Central memory CD4-positive, alpha-beta T cell (primary cell): ENCODE measurements around the gene KRTAP4-5.
"Not testable (repeated sequence)": the region's sequence is repeated elsewhere in the genome, so short reads cannot be mapped to it uniquely, and the experiment has no call there.

Source experiments
- DNase-seq: peaks from one replicate; pipeline ENCODE4 v3.0.0; 2022
- total RNA-seq, 3 experiments: gene quantifications; one replicate each; lab custom pipeline; 2026; lab: John Stamatoyannopoulos, UW

The KRTAP4-5 gene
- 0 reads per million in 3 experiments for total RNA-seq

GRCh38 chr17:41149652-41149985 lies at the start of gene KRTAP4-5:
Gene KRTAP4-5, minus strand, starts transcription at chr17:41149825. Its CDS starts 58 bp downstream, at chr17:41149767.
- no peak for DNase-seq

- no peak for DNase-seq
Measured at GRCh38 chr17:41196068-41196467, 46.4 kb upstream of the KRTAP4-5 start.

- DNase-seq: no peak
Measured at GRCh38 chr17:41190328-41190727, 40.7 kb upstream of the KRTAP4-5 start.

- DNase-seq: not testable (repeated sequence)
Measured at GRCh38 chr17:41189837-41190318, 40.3 kb upstream of the KRTAP4-5 start, which contains the start of gene KRTAP9-1. Gene KRTAP9-1, plus strand, starts transcription at chr17:41189887. Its CDS starts 0 bp downstream, at chr17:41189887.

DNA sequence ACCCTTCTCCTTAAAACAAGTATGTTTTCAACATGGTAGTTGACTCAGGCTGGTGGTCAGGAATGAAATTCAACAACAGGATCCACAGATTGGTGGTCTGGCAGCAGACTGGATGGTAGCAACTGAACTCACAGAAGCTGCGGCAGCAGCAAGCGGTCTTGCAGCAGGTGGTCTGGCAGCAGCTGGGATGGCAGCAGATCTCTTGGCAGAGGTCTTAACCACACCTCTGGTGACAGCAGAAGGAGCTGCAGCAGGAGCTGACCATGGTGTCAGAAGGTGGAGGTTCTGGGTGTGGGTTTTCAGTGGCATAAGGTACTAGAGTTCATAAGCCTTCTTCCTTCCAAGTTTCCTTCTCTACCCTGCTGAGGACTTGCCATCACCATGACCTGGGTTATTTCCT lies 37.2 kb upstream of the KRTAP4-5 start:
- no peak for DNase-seq

GRCh38 chr17:41185001-41185400 lies 35.4 kb upstream of the KRTAP4-5 start:
- DNase-seq: no peak

GRCh38 chr17:41184480-41184961 lies 34.9 kb upstream of the KRTAP4-5 start, which contains the start of gene KRTAP4-1:
Gene KRTAP4-1, minus strand, starts transcription at chr17:41184911. Its CDS starts 57 bp downstream, at chr17:41184854.
- no peak for DNase-seq

GRCh38 chr17:41178843-41179616 lies 29.4 kb upstream of the KRTAP4-5 start:
- no peak for DNase-seq

DNA sequence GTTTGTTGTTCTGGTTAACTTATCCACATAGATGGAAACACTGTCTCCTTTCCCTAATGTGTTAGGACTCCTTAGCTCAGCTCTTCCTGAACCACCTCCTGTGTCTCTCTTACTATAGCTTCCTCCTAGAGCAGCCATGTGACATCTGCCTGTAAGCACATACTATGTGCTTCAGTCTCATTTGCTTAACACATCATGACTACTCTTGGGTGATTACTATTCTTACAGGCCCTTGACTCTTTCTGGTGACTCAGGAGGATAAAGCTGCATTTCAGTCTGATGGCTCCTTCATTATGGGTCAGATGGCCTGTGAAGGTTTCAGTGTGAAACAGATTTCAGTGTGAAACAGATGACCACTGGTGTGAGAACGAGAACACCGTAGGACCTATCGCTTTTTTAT lies 28.7 kb upstream of the KRTAP4-5 start:
- no peak for DNase-seq

GRCh38 chr17:41177727-41178271 lies 28.2 kb upstream of the KRTAP4-5 start, which contains the start of gene KRTAP4-2:
Gene KRTAP4-2, minus strand, starts transcription at chr17:41178221. Its CDS starts 57 bp downstream, at chr17:41178164.
- no peak for DNase-seq

DNA sequence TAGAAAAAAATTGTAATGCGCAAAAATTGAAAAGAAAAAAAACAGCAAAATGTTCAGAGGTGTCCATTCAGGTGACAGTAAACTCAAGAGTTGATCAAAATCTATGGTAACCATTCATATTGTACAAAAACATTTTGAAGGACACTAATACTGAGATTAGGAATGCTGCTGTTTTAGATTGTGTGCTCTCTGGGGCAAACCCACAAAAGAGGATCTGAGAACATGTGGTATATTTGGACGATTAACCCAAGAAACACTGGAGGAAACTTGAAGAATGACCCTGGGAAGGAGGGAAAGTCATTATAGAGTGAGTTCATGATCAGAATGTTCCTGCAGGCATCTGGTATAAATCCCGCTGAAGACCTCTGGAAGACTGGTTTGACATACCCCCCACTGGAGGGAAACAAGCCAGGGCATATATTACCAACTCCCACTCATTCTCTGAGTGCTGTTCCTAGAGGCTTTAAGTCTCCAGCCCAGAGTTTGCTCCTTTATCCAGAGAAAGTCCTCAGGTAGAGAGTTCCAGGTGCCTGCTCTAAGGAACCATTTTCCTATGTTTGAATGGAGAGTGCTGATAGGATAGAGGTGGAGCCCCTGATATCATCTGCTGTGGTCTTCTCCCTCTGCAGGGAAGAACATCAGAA lies 27.2 kb upstream of the KRTAP4-5 start:
- DNase-seq: no peak

GRCh38 chr17:41171886-41172285 lies 22.3 kb upstream of the KRTAP4-5 start:
- no peak for DNase-seq

- DNase-seq: no peak
Measured at GRCh38 chr17:41168121-41168520, 18.5 kb upstream of the KRTAP4-5 start, which contains the start of gene KRTAP4-3. Gene KRTAP4-3, minus strand, starts transcription at chr17:41168221. Its CDS starts 49 bp downstream, at chr17:41168172.

DNA sequence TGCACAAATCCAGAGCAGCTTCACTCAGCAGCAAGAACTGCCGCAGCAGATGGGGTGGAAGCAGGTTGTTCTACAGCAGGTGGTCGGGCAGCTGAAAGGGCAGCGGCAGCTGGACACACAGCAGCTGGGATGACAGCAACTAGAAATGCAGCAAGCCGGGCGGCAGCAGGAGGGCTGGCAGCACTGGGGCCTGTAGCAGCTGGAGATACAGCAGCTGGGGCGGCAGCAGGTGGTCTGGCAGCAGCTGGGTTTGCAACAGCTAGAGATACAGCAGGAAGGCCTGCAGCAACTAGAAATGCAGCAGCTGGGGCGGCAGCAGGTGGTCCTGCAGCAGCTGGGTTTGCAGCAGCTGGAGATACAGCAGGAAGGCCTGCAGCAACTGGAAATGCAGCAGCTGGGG lies 17.9 kb upstream of the KRTAP4-5 start:
- DNase-seq: no peak

DNA sequence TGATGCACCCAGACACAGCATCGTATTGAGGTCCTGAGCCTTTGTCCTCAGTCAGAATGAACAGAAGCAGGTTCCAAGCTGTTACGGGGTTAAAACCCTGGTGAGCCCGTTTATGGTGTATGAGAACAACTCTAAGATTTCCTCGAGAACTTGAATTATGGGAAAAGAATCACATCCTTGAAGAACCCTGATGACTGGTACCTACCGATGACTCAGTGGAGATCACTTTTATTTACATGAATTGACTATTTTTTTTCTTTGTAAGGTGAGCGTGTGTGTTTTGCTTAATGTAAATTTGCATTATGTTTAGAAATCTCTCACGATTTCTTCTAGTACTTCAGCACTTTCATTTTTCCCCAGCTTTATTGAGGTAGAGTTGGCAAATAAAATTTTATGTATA lies 14.2 kb upstream of the KRTAP4-5 start:
- DNase-seq: no peak

DNA sequence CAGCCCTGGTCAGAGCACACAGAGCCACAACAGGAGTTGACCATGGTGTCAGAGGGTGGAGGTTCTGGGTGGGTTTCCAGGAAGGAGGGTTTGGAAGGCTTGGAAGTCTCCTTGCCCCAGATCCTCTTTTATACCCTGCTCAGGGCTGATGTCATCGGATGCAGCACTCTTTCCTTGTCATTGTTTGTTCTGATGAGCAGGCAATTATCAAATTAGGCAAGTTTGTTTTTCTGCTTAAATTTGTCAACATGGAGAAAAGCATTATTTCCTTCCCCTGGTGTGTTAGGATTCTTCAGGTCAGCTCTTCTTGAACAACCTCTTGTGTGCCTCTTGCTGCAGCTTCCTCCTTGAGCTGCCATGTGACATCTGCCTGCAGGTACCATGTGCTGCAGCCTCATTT lies 11.0 kb upstream of the KRTAP4-5 start, which contains the start of gene KRTAP4-4:
Gene KRTAP4-4 (minus strand): TSS at position 101 of the 400 bp plus-strand sequence. CDS start 57 bp downstream, at position 44.
- no peak for DNase-seq

DNA sequence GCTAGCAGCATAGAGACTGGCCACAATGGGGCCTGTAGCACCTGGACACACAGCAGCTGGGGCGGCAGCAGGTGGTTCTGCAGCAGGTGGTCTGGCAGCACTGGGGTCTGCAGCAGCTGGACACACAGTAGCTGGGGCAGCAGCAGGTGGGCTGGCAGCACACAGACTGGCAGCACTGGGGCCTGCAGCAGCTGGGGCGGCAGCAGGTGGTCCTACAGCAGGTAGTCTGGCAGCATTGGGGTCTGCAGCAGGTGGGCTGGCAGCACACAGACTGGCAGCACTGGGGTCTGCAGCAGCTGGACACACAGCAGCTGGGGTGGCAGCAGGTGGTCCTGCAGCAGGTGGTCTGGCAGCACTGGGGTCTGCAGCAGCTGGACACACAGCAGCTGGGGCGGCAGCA lies 10.6 kb upstream of the KRTAP4-5 start:
- not testable (repeated sequence) for DNase-seq

DNA sequence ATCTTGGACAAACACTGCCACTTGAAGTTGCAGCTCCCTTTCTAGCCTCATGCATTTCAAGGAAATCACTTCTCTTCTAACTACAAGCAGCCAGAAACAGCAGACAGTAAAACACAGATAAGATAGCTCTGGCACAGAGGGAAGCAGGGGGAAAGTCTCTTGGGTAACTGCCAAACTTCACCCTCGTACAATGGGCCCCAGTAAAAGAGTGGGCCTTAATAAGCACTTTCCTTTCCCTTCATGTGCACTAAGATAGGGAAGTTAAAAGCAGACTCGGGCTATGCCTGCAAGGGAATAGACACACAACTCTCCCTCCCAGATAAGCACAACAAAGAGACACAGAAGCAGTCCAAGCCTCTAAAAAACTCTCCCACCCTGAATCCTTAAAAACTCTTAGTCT lies 4.2 kb upstream of the KRTAP4-5 start:
- no peak for DNase-seq

DNA sequence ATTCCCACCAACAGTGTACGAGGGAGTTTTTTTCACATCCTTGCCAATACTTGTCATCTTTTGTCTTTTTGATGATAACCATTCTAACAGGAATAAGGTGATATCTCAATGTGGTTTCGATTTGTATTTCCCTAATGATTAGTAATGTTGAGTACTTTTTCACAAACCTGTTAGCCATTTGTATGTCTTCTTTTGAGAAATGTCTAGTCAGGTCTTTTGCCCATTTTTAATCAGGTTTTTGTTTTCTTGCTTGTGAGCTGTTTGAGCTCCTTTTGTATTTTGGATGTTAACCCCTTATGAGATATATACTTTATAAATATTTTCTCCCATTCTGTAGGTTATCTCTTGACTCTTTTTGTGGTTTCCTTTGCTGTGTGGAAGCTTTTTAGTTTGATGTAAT lies 1.9 kb upstream of the KRTAP4-5 start:
- no peak for DNase-seq

DNA sequence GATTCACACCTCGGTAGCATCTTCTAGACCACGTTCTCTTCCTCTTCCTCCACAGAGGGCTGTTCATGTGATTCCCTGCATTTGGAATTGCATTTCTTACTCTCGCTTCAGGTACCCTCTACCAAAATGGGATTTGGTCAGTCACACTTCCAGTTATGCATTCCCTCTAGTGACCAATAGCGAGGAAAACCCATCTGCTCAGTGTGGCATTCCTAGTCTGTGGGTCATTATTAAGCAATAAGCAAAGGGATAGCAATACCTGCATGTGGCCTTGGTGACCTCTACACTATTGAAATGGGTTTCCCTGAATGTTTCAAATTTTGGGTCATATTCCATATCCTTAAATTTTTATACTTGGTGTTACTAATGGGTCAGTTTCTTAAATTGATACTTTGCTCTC lies 401 bp upstream of the KRTAP4-5 start:
- DNase-seq: no peak

DNA sequence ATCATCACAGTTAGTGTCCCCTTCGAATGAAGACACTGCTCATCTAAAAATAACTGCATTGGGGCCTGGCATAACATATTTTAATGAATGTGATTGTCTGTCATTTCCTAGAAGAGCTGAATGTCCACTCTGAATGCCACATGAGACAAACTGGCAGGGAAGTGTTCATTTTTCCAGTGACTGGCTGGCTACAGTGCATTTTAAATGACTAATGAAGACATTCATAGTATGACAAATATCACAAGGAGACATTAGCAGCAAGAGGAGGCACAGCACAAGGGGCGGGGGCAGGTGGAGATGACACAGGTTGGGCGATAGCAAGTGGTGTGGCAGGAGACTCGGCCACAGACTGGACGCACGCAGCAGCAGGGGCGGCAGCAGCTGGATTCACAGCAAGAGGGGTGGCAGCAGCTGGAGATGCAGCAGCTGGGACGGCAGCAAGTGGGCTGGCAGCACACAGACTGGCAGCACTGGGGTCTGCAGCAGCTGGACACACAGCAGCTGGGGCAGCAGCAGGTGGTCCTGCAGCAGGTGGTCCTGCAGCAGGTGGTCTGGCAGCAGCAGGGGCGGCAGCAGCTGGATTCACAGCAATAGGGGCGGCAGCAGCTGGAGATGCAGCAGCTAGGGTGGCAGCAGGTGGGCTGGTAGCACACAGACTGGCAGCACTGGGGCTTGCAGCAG lies 514 bp downstream of the KRTAP4-5 start:
- DNase-seq: not testable (repeated sequence)

DNA sequence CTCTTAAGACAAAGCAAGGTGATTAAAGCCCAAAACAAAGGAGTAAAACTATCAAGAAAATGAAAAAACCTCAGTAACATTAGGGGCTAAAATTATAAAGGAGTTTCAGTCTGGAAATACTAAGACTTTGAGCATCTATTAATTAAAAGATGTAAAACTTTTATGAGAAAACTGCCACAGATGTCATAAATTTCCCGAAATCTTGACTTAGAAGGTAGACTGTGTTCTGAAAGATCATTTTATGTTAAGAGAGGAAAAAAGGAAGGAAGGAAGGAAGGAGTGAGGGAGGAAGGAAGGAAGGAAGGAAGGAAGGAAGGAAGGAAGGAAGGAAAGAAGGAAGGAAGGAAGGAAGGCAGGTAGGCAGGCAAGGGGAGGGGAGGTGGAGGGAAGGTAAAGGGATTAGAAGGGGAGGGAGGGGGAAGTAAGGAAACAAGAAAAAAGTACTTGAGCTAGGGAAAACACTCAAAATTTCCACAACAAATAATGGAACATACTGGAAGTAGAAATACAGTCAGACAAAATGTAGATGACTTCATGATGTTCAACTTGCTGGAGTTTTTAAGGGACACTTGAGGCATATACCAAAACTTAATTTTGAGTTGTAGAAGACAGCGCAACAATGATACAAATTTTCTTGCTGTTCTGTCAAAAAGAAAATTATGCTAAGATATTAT lies 2.0 kb downstream of the KRTAP4-5 start:
- no peak for DNase-seq
